Renal pelvis (tissue), 4 donors: ENCODE data around the gene VAV2. TPM values are rescaled to one million over a fixed set of nuclear protein-coding genes. Genes with fewer than 3 reads are reported as not detected.
"Not testable (repeated sequence)": the region's sequence is repeated elsewhere in the genome, so short reads cannot be mapped to it uniquely, and the experiment has no call there.

Experiments
- DNase-seq: peaks from one replicate; pipeline ENCODE4 v3.0.0-alpha.2; 2013
- polyA plus RNA-seq, 3 donors: library from polyadenylated mRNA; unstranded; fragments of 120-200 nt; gene quantifications; one replicate each; pipeline ENCODE4 v1.2.1, GENCODE V29; 2013; ENCODE audit not compliant: insufficient read length in 3 of 3

Gene VAV2
- polyA plus RNA-seq, 3 donors, result 36.6 to 55.8 (median 37.4) TPM

- no peak for DNase-seq
Measured at GRCh38 chr9:133754688-133755227, 237.4 kb downstream of the VAV2 start.

- no peak for DNase-seq
Measured at GRCh38 chr9:133754187-133754586, 237.9 kb downstream of the VAV2 start.

- no peak for DNase-seq
Measured at GRCh38 chr9:133752739-133753446, 239.2 kb downstream of the VAV2 start.

GRCh38 chr9:133750982-133751649, 241.0 kb downstream of the VAV2 start:
- DNase-seq, result no peak

- DNase-seq, result no peak
Measured at GRCh38 chr9:133747309-133747708, 244.8 kb downstream of the VAV2 start.

GRCh38 chr9:133744528-133744927, 247.6 kb downstream of the VAV2 start:
- DNase-seq, result not testable (repeated sequence)

GRCh38 chr9:133742849-133743444, 249.2 kb downstream of the VAV2 start:
- DNase-seq, result peak; percentile 69

- no peak for DNase-seq
Measured at GRCh38 chr9:133742251-133742650, 249.9 kb downstream of the VAV2 start.

- DNase-seq, result no peak
Measured at GRCh38 chr9:133741716-133742115, 250.4 kb downstream of the VAV2 start.

GRCh38 chr9:133740911-133741310, 251.2 kb downstream of the VAV2 start:
- no peak for DNase-seq

GRCh38 chr9:133739408-133740280, 252.5 kb downstream of the VAV2 start:
- no peak for DNase-seq

GRCh38 chr9:133738640-133739225, 253.4 kb downstream of the VAV2 start:
- DNase-seq, result no peak

GRCh38 chr9:133737774-133738639, 254.1 kb downstream of the VAV2 start, which contains the start of gene SARDH:
SARDH (minus strand) TSS chr9:133738352; CDS start chr9:133734173, 4,179 bp downstream.
- peak; percentile 58 for DNase-seq

- DNase-seq, result no peak
Measured at GRCh38 chr9:133737071-133737773, 254.9 kb downstream of the VAV2 start.

- DNase-seq, result no peak
Measured at GRCh38 chr9:133735931-133736330, 256.2 kb downstream of the VAV2 start.

- DNase-seq, result no peak
Measured at GRCh38 chr9:133735415-133735775, 256.7 kb downstream of the VAV2 start.

GRCh38 chr9:133734590-133735414, 257.3 kb downstream of the VAV2 start:
- no peak for DNase-seq

- DNase-seq, result no peak
Measured at GRCh38 chr9:133733796-133734533, 258.2 kb downstream of the VAV2 start.
